CD14-positive monocyte (primary cell): ENCODE measurements around the gene NSMCE1. TPM values are rescaled to one million over a fixed set of nuclear protein-coding genes. Genes with fewer than 3 reads are reported as not detected.

Experiments used
- DNase-seq, 3 donors: peaks; one replicate each; pipeline ENCODE4 v3.0.0-alpha.2; 2011 to 2022
- H2AFZ ChIP-seq: 2 replicates; pipeline ENCODE4 v1.6.0; 2012; ENCODE audit warnings: mild to moderate bottlenecking, low read depth, low read length, inconsistent platforms; ENCODE audit not compliant: insufficient read depth, poor library complexity, severe bottlenecking
- H3K27ac ChIP-seq, 2 donors: 1 replicate in 1 of 2; 2 replicates in 1 of 2; pipeline ENCODE4 v1.5.1; 2012 to 2013; ENCODE audit warnings: low read length in 2 of 2, control low read depth in 1 of 2, inconsistent platforms in 1 of 2, low read depth in 1 of 2, mild to moderate bottlenecking in 1 of 2
- H3K27me3 ChIP-seq, 2 donors: one replicate each; pipeline versions ENCODE4 v1.6.0 to v1.6.1; 2011 to 2013; ENCODE audit warnings: low read length in 2 of 2; ENCODE audit not compliant: control insufficient read depth in 2 of 2, insufficient read depth in 2 of 2
- H3K36me3 ChIP-seq, 2 donors: replicated peaks in 1 of 2; 1 replicate in 1 of 2; 2 replicates in 1 of 2; pipeline versions ENCODE4 v1.5.1 to v1.6.1; 2012 to 2013; ENCODE audit warnings: low read length in 2 of 2, control low read depth in 1 of 2, inconsistent platforms in 1 of 2, mild to moderate bottlenecking in 1 of 2; ENCODE audit not compliant: insufficient read depth in 2 of 2, control insufficient read depth in 1 of 2
- H3K4me1 ChIP-seq, 2 donors: 1 replicate in 1 of 2; 2 replicates in 1 of 2; pipeline versions ENCODE4 v1.5.1 to v1.6.1; 2012 to 2013; ENCODE audit warnings: low read length in 2 of 2, control low read depth in 1 of 2, inconsistent platforms in 1 of 2, mild to moderate bottlenecking in 1 of 2, moderate library complexity in 1 of 2; ENCODE audit not compliant: insufficient read depth in 2 of 2, control insufficient read depth in 1 of 2
- H3K4me2 ChIP-seq: replicated peaks from 2 replicates; pipeline ENCODE3; 2012; ENCODE audit warnings: low read length, moderate library complexity, mild to moderate bottlenecking; ENCODE audit not compliant: poor library complexity, severe bottlenecking; ENCODE audit errors: extremely low read depth
- H3K4me3 ChIP-seq, 3 experiments: fragments of 200-600 bp in 1 of 3; sonication (generic) in 1 of 3; replicated peaks in 1 of 3; 1 replicate in 2 of 3; 2 replicates in 1 of 3; pipeline ENCODE4 v1.5.1; 2011 to 2013; ENCODE audit warnings: low read length in 3 of 3, mild to moderate bottlenecking in 3 of 3, control low read depth in 2 of 3, low read depth in 2 of 3, inconsistent platforms in 1 of 3, moderate library complexity in 1 of 3
- H3K79me2 ChIP-seq: 2 replicates; pipeline ENCODE4 v1.6.0; 2012; ENCODE audit warnings: mild to moderate bottlenecking, control low read depth, inconsistent platforms, low read length, moderate library complexity; ENCODE audit not compliant: insufficient read depth
- H3K9ac ChIP-seq: 2 replicates; pipeline ENCODE4 v1.6.0; 2017; ENCODE audit warnings: low read length, mild to moderate bottlenecking; ENCODE audit not compliant: insufficient read depth, poor library complexity, severe bottlenecking
- H3K9me3 ChIP-seq, 2 donors: replicated peaks in 1 of 2; 1 replicate in 1 of 2; 2 replicates in 1 of 2; pipeline versions ENCODE4 v1.5.1 to v1.6.1; 2012 to 2013; ENCODE audit warnings: low read length in 2 of 2, control low read depth in 1 of 2; ENCODE audit not compliant: control insufficient read depth in 1 of 2, insufficient read depth in 1 of 2
- H4K20me1 ChIP-seq: 2 replicates; pipeline ENCODE4 v1.6.0; 2012; ENCODE audit warnings: mild to moderate bottlenecking, low read length, control low read depth, moderate library complexity; ENCODE audit not compliant: insufficient read depth
- H3K27ac Mint-ChIP-seq, 7 donors: one replicate each; pipeline ENCODE4 v1.8.0; 2020; ENCODE audit warnings: mild to moderate bottlenecking in 7 of 7, mixed read lengths in 7 of 7, moderate library complexity in 6 of 7, inconsistent platforms in 2 of 7
- H3K27me3 Mint-ChIP-seq, 3 donors: one replicate each; pipeline ENCODE4 v1.8.0; 2021 to 2022; ENCODE audit warnings: low read depth in 3 of 3, mild to moderate bottlenecking in 3 of 3, mixed read lengths in 3 of 3, moderate library complexity in 3 of 3, inconsistent platforms in 1 of 3
- H3K36me3 Mint-ChIP-seq, 2 donors: one replicate each; pipeline ENCODE4 v1.8.0; 2020; ENCODE audit warnings: mixed read lengths in 2 of 2, inconsistent platforms in 1 of 2, mild to moderate bottlenecking in 1 of 2
- H3K4me1 Mint-ChIP-seq: one replicate; pipeline ENCODE4 v1.8.0; 2020; ENCODE audit warnings: mild to moderate bottlenecking, mixed read lengths
- H3K4me3 Mint-ChIP-seq, 2 donors: one replicate each; pipeline ENCODE4 v1.8.0; 2020; ENCODE audit warnings: mild to moderate bottlenecking in 2 of 2, mixed read lengths in 2 of 2, moderate library complexity in 1 of 2
- H3K9me3 Mint-ChIP-seq, 7 donors: one replicate each; pipeline ENCODE4 v1.8.0; 2020 to 2022; ENCODE audit warnings: mixed read lengths in 7 of 7, mild to moderate bottlenecking in 6 of 7, moderate library complexity in 6 of 7, inconsistent platforms in 2 of 7
- CTCF ChIP-seq: fragments of 200-600 bp; IDR thresholded peaks from one replicate; pipeline ENCODE4 v1.8.0; 2022; ENCODE audit warnings: antibody characterized with exemption, mild to moderate bottlenecking
- WGBS: methylation state at CpG from one replicate; pipeline ENCODE4 v1.1.5; 2013; ENCODE audit warnings: missing lambda C conversion rate; ENCODE audit not compliant: insufficient coverage; 5-methylcytosine and 5-hydroxymethylcytosine counted together
- intact Hi-C, 2 donors: fragments of 100-400 bp; cut with micrococcal nuclease; formaldehyde crosslinking; loops; one replicate each; pipeline versions ENCODE4 v1.15.0 to v1.15.1; 2023
- polyA plus RNA-seq, 3 donors: library from polyadenylated mRNA; depleted of rRNA in 1 of 3; unstranded in 2 of 3; stranded (reverse) in 1 of 3; fragments of 300-500 nt in 2 of 3; fragments of >200 nt in 1 of 3; fragmentation: Illumina TruSeq in 2 of 3; gene quantifications; 1 replicate in 2 of 3; 2 replicates in 1 of 3; pipeline ENCODE4 v1.2.3, GENCODE V29; 2012 to 2021

The NSMCE1 gene
- polyA plus RNA-seq, 3 donors: 19.6 to 85.2 (median 82.6) TPM

- no peaks in the 10 kb centered on the region for H3K36me3 Mint-ChIP-seq
Measured at GRCh38 chr16:27190316-27190871, 78.2 kb downstream of the NSMCE1 start.

GRCh38 chr16:27189335-27189972 lies 79.1 kb downstream of the NSMCE1 start:
- TF ChIP-seq CTCF: no peak
- no peak overlapping the region for H3K4me2 ChIP-seq
- no peak overlapping the region for H2AFZ ChIP-seq
- H3K4me3 ChIP-seq: no peak overlapping the region
- no peaks in the 10 kb centered on the region for H3K4me1 Mint-ChIP-seq
- no peak for DNase-seq
- peaks cover 4 to 9% (median 7%) of the 10 kb centered on the region in 3 donors for H3K27me3 Mint-ChIP-seq
- no peaks in the 10 kb centered on the region for H3K79me2 ChIP-seq
- intact Hi-C loops: no loop called here
- no peak overlapping the region for H3K9ac ChIP-seq
- H3K9me3 Mint-ChIP-seq: peaks cover 0 to 4% (median under 1%) of the 10 kb centered on the region in 7 donors
- H3K27ac Mint-ChIP-seq: no peak overlapping the region
- no peaks in the 10 kb centered on the region for H3K27me3 ChIP-seq
- no peaks in the 10 kb centered on the region for H3K36me3 Mint-ChIP-seq
- no peaks in the 10 kb centered on the region for H3K36me3 ChIP-seq
- H3K4me1 ChIP-seq: no peaks in the 10 kb centered on the region
- 78% methylated on average over 12 of the region's 13 CpGs for WGBS
- H3K27ac ChIP-seq: no peak overlapping the region
- no peaks in the 10 kb centered on the region for H4K20me1 ChIP-seq
- H3K9me3 ChIP-seq: no peaks in the 10 kb centered on the region
- no peak overlapping the region for H3K4me3 Mint-ChIP-seq

More at GRCh38 chr16:27190316-27190871, 78.2 kb downstream of the NSMCE1 start:
- DNase-seq: no peak
- H3K27ac Mint-ChIP-seq: no peak overlapping the region
- Histone ChIP-seq H3K9ac (no peak overlapping the region), H3K27me3 (no peaks in the 10 kb centered on the region), H3K36me3 (no peaks in the 10 kb centered on the region), H3K79me2 (no peaks in the 10 kb centered on the region), H3K4me2 (no peak overlapping the region), H3K27ac (no peak overlapping the region), H3K4me1 (no peaks in the 10 kb centered on the region), H3K9me3 (no peaks in the 10 kb centered on the region), H4K20me1 (no peaks in the 10 kb centered on the region), H3K4me3 (no peak overlapping the region), H2AFZ (no peak overlapping the region)
- no peak for TF ChIP-seq CTCF
- peaks cover 0 to 9% (median 4%) of the 10 kb centered on the region in 7 donors for H3K9me3 Mint-ChIP-seq
- H3K4me1 Mint-ChIP-seq: no peaks in the 10 kb centered on the region
- WGBS: 96% methylated on average over 11 of the region's 12 CpGs
- H3K4me3 Mint-ChIP-seq: no peak overlapping the region
- H3K27me3 Mint-ChIP-seq: peaks cover 4 to 9% (median 5%) of the 10 kb centered on the region in 3 donors
- intact Hi-C loops: no loop called here
